Limb (tissue), 2 donors: Measurements from ENCODE around the gene PDZD2.
A peak's percentile ranks its signal among the peaks of the same experiment; 100 is the strongest.

Source experiments
- DNase-seq, 2 donors: peaks; one replicate each; pipeline ENCODE4 v3.0.0-alpha.2; 2016; ENCODE audit errors: extremely low spot score in 2 of 2

The PDZD2 gene

DNA sequence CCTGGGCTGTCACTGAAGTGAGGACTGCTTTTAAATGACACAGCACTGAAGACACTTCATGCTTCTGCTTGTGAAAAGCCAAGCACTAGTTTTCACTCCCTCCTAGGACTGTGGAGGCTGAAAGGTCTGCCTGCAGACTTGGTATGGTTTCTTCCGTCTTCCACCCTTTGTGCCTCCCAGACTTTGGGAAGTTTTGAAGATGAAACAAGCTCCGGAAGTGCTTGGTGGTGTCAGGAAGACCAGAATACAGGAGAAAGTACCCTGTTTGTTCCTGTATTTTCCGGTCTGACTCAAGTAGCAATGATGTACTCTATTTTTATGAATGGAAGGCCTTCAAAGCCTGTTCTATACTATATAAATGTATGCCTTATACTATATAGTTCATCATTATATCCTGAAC, 222.7 kb downstream of the PDZD2 start:
- no peak for DNase-seq

- DNase-seq, result no peak
These were observed 225.1 kb downstream of the PDZD2 start for GRCh38 chr5:31863991-31864411.

GRCh38 chr5:31866166-31866565, 227.2 kb downstream of the PDZD2 start:
- DNase-seq, result no peak

GRCh38 chr5:31867219-31867618, 228.3 kb downstream of the PDZD2 start:
- DNase-seq, result no peak

DNA sequence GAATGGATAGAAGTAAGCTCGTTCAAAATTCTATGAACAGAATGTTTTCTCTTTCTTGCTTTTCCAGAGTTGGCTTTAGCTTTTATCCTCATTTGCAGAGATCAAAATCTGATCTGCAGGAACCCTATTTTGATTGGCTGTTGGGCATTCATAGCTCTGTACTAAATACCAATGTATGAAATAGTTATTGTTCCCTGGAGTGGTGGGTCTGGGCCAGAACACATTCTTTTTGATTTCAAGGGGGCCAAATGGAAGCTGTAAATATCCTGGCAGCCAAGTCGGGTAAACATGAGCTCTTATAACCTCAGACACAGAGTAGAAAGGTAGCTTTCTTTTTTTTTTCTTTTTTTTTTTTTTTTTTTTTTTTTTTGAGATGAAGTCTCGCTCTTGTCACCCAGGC, 241.5 kb downstream of the PDZD2 start:
- no peak for DNase-seq

DNA sequence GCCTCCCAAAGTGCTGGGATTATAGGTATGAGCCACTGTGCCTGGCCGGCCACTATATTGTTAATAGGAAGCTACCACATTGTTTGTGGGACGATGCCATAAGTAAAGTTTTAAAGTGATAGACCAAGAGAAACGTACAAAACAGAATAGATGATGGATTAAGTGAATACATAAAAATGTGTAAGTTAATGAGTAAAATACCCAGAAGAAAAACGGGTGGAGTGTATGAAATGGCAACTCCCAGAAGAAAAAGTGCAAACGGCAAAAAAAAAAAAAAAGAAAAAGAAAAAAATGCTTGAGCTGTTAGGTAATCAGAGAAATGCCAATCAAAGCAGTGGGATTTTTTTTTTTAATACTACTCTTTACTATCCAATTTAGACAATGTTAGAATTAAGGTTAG, 246.0 kb downstream of the PDZD2 start:
- DNase-seq, result no peak

DNA sequence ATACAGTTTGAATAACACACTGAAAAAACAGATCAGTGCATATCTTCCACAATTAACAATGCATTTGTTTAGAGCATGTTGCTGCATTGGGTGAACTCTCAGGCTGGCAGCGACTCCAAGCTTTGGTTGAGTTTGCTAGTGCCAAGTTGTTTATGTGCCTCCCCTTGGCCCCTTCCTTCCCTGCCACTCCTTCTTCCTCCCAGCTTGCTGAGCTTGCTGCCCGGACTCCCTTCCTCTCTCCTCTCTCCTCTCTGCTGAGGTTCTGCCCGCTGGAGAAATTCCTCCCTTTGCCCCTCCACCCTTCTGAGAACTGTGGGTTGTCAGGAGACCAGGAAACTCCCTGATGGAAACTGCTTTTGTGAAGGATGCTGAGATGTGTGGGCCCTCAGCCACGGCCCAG, 247.3 kb downstream of the PDZD2 start:
- DNase-seq, result no peak

DNA sequence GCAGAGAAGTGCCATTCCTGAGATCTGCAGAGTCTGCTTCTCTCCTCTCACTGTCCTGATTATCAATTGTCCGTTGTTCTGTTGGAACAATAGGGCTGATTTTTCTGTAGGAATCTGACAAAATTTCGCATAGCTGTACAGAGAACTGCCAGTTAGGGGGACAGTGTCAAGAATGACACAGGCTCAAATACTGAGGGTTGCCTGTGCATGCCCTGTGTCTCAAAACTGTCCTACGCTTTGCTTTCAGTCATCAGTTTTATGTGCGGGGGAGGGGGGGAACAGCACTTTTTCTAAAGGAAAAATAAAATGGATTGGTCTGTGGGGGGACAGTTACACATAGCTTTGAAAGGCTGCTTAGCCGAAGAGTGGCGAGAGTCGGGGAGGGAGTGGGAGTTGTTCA, 248.6 kb downstream of the PDZD2 start:
- DNase-seq, result no peak

DNA sequence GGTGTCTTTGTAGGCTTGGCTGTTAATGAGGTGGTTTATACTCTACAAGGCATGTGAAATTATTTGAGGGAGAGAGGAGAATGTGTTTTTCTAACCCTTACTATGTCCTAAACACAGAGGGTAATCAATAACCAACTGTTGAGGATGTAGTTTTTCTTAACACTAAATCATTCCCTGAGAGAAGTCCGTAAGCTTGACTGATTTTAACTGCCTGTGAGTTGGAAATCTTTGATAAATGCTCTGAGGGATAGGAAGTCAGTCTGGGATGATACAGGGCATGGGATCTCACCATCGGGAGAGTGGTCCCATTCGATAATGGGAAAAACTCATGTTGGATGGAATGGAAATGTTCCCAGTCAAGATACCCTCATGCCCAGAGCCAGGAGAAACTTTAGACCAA, 249.6 kb downstream of the PDZD2 start:
- no peak for DNase-seq

DNA sequence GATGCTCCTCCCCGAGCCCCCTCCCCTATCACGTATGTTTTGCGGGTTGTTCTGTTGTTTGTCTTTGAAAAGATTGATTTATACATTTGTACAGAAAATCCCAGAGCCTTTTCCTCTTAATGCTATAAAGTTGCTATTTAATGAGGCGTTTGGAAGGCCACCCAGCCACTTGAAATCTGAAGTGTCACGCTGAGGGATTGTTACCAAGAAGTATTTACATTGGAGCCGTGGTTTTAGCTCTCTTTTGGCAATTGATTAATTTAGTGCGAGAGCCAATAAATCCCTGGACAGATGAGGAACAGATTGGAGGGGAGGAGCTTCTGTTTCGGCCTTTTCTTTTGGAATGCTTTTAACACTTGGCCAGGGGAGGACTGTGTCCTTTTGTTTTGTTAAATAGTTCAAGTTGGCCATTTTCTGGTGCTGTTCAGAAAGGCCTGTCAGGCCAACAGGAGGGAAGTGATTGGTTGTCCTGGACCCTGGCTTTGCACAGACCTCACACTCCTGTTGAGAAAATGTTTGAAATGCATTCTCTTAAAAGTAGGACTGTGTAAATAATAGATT, 250.2 kb downstream of the PDZD2 start:
- peak; percentile 35 to 42 for DNase-seq

GRCh38 chr5:31890046-31890445, 251.1 kb downstream of the PDZD2 start:
- peak in 1 of 2 donors; percentile 46 for DNase-seq

DNA sequence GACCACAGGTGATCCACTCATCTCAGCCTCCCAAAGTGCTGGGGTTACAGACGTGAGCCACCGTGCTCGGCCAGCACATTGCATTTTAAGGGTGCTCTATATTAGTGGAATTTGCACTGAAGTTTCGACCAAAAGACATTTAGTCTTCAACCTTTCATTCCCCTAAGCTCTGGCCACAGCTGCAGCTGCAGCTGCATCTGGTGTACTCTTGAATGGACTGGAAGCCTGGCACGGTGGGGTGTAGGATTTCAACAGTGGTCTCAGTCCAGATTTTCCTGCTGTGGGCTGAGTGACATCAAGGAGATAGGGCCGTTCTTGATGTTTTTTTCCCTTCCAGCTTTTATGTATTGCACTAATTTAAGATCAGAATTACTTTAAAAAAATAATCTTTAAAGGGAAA, 255.2 kb downstream of the PDZD2 start:
- peak; percentile 42 to 45 for DNase-seq

DNA sequence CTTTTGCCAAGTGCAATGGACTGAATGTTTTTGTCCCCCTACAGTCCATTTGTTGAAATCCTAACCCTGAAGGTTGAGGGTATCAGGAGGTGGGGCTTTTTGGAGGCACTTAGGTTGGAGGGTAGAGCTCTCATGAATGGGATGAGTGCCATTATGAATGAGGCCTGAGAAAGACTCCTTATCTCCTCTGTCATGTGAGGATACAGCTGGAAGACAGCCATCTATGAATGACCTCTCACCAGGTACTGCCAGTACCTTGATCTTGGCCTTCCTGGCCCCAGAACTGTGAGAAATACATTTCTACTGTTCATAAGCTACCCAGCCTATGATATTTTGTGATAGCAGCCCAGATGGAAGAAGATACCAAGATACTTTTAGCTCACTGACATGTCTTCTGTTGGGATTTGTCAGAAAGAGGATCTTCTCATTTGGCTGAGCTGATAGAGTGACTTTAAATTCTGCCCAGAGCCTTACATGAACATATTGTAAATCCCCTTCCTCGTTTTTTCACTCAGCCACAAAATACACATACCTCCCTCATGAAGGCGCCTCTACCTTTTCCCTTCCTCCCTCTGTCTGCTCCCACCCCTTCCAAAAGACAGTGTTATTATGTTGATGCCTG, 256.4 kb downstream of the PDZD2 start:
- no peak for DNase-seq

GRCh38 chr5:31898036-31898632, 259.2 kb downstream of the PDZD2 start:
- no peak for DNase-seq

- DNase-seq, result no peak
These were observed 261.4 kb downstream of the PDZD2 start for GRCh38 chr5:31900296-31900865.

GRCh38 chr5:31901807-31902530, 263.0 kb downstream of the PDZD2 start:
- no peak for DNase-seq

DNA sequence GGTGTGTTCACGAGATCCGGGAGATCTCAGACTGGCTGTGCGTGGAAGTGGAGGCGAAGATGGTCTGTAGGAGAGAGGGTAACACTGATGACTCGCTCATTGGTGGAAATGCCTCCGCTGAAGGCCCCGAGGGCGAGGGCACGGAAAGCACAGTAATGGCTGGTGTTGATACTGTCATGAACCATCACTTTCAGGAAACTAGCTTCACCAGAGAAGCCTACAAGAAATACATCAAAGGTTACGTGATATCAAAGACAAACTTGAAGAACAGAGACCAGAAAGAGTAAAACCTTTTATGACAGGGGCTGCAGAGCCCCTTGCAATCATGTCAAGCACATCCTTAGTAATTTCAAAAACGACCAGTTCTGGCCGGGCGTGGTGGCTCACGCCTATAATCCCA, 269.5 kb downstream of the PDZD2 start:
- no peak for DNase-seq

GRCh38 chr5:31909073-31909472, 270.1 kb downstream of the PDZD2 start:
- DNase-seq, result no peak

DNA sequence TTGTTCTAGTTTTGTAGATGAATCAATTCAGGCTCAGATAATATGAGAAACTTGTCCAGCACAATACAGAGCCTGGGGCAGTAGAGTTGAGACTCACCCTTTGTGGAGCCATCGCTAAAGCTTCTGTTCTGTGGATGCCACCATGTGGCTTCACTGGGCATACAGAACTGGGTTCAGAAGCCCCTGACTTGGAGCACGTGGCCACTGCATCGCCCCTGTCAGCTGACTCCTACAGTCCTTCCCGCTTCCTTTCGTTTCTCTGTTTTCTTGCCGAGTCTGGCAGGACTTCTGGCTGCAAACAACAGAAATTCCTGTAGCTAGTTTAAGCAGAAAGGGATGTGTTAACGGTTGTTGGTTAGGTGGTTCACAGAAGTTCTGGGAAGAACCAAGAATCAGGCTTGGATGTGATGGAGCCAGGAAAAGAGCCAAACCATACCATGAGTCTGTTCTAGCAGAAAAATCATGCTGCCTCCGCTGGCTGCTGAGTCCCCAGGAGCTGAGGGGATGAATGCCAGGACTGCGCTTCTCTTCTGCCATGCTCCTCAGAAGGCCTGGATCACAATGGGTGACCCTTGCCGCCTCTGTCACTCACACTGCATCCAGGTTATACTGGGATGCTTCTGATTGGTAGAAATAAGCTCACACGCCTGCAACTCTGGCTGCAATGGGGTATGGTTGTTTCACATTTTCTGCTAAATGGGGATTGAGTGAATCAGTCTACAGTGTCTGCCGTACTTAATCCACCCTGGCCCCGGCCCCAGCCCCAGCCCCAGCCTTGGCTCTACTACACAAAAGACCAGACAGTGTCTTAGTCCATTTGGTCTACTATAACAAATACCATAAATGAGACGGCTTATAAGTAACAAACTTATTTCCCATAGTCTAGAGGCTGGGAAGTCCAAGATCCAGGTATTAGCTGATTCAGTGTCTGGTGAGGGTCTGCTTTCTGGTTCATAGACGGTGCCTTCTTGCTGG, 272.6 kb downstream of the PDZD2 start:
- DNase-seq, result no peak

- no peak for DNase-seq
These were observed 274.9 kb downstream of the PDZD2 start for GRCh38 chr5:31913808-31914207.

- no peak for DNase-seq
These were observed 277.4 kb downstream of the PDZD2 start for GRCh38 chr5:31916327-31916726.
